Limb (tissue), 2 donors: ENCODE data around the gene ITPKC.
A peak's percentile ranks its signal among the peaks of the same experiment; 100 is the strongest.

Experiments used
- DNase-seq, 2 donors: peaks; one replicate each; pipeline ENCODE4 v3.0.0-alpha.2; 2016; ENCODE audit errors: extremely low spot score in 2 of 2

Gene ITPKC

GRCh38 chr19:40690050-40690692 lies 26.7 kb upstream of the ITPKC start, which contains the start of gene NUMBL:
Gene NUMBL, minus strand, starts transcription at chr19:40690651. Its CDS starts 168 bp downstream, at chr19:40690483.
- DNase-seq, result no peak

GRCh38 chr19:40690693-40691420 lies 26.1 kb upstream of the ITPKC start:
- DNase-seq, result peak; percentile 94 to 99

- no peak for DNase-seq
Observed at GRCh38 chr19:40691421-40692211, 25.3 kb upstream of the ITPKC start.

GRCh38 chr19:40692212-40692551 lies 24.7 kb upstream of the ITPKC start:
- DNase-seq, result no peak

GRCh38 chr19:40693150-40693788 lies 23.6 kb upstream of the ITPKC start:
- DNase-seq, result no peak

DNA sequence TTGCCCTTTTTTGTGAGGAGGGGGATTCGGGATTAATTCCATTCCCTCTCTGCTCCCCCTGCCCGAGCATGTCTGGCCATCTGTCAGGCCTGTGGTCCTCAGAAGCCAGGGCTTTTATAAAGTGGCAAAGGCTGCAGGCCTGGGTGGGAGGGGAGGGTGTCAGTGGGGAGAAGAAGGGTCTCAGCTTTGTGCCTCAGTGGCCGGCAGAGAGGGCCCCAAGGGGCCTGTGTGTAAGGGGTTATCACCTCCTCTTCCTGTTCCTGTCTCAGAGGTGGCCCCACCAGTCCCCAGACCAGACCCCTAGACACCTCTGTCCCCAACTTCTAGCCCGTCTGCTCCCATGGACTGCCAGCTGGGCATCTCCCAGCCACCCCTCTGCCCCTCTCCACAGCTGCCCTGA lies 23.0 kb upstream of the ITPKC start:
- DNase-seq, result no peak

- DNase-seq, result no peak
Observed at GRCh38 chr19:40695881-40696280, 21.0 kb upstream of the ITPKC start.

GRCh38 chr19:40697007-40697406 lies 19.9 kb upstream of the ITPKC start:
- DNase-seq, result no peak

GRCh38 chr19:40700083-40700482 lies 16.8 kb upstream of the ITPKC start:
- no peak for DNase-seq

GRCh38 chr19:40701758-40702157 lies 15.2 kb upstream of the ITPKC start:
- DNase-seq, result no peak

DNA sequence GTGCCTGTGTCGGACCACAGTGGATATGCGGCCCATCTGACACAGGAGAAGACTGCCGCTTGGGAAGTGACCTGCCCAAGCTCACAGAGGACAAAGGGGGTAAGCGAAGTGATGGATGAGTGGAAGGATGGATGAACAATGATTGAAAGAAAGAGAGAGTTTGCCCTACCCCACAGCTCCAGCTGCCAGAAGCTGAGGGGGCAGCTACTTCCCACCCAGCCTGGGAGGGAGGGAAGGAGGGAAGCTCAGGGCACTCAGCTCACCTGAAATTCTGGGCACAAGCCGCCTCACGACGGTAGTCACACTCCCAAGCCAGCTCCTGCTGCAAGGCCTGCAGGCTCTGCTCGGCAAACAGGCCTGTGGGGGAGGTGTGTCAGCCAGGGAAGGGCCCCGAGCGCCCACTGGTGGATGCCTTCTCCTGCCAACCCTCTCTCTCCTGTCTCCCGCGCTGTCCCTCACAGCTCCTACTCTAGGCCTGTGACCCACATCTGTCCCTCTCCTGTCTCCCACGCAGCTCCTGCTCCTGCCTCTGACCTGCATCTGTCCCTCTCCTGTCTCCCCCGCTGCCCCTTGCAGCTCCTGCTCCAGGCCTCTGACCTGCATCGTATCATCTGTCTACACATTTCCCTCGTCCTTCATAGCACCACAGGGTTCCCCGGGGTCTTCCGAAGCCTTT lies 14.4 kb upstream of the ITPKC start:
- peak in 1 of 2 donors; percentile 60 for DNase-seq

DNA sequence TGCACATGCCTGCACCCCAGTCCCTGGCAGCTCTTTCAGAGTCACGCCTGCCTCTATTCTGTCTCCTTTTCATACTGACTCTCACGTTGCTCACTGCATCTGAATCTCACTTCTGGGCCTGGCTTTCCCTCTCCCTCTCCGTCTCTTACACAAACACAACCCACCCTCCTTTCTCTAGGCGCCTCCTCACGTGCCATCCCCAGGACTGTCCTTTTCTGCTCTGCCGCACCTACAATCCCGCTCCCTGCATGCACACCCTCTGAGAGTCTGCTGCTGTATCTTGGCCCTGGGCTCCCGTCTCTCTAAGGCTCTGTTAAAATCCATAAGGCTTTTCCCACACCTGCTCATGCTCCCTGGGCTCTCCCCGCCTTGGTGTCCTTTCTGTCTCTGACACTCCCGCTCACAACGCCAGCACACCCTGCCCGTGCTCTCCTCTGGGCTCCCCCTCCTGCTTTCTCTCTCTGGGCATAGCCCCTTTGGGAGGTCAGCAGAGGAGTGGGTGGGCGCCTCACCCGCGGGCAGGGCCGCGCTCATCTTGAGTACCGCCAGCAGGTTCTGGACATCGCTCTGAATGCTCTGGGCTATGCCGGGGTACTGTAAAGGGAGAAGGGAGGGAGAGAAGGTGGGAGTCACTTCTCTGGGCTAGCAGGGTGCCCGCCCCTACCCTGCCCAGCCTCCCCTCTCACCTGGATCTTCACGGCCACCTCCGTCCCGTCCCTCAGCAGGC lies 13.7 kb upstream of the ITPKC start:
- DNase-seq, result no peak

GRCh38 chr19:40704491-40705361 lies 12.2 kb upstream of the ITPKC start:
- DNase-seq, result no peak

GRCh38 chr19:40705362-40705651 lies 11.6 kb upstream of the ITPKC start:
- DNase-seq, result no peak

DNA sequence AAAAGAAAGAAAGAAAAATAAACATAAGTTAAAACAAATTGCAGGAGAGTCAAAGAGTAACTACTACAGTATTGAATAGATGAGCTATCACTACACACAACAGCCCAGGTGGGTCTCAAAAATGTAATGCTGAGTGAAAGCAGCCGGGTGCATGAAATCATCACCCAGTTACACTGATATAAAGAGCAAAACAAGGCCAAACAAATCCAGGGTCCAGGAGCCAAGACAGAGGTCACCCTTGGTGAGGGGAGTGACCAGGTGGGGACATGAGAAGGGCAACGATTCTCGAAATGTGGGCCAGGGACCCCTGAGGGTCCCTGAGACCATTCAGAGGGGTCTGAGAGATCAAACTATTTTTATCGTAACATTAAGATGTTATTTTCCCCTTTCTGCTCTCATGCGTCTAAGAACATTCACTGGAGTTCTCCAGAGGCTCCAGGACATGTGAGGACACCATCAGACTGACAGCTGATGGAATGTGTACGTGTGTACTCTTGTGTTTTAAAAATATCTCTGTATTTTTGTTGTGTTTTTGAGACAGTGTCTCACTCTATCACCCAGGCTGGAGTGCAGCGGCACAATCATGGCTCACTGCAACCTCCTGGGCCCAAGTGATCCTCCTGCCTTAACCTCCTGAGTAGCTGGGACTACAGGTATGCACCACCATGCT lies 10.8 kb upstream of the ITPKC start:
- DNase-seq, result no peak

- no peak for DNase-seq
Observed at GRCh38 chr19:40707615-40708014, 9.3 kb upstream of the ITPKC start.

DNA sequence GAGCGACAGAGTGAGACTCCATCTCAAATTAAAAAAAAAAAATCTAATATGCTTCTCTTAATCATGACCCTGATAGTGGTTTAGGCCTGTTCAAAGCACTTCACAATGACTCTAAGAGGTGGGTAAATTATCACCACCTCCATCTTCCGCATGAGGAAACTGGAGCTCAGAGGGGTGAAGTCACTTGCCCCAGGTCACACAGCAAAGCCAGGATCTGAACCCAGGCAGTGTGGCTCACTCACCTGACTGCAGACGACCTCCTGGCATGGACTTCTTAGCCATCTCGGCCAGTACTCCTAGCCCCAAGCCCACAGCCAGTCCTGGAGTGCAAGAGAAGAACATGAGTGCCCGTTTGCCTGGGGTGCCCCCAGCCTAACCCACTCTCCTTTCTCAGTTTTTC lies 7.1 kb upstream of the ITPKC start:
- no peak for DNase-seq

GRCh38 chr19:40713939-40714338 lies 3.0 kb upstream of the ITPKC start:
- no peak for DNase-seq
